Transverse colon (tissue), 4 donors: ENCODE measurements around the gene AAMP.

Source experiments
- EP300 ChIP-seq: sonication (generic); formaldehyde crosslinking; IDR thresholded peaks from one replicate; pipeline ENCODE4 v1.6.1; 2017; ENCODE audit warnings: antibody characterized with exemption, low read depth
- POLR2A ChIP-seq: fragments of 450-650 bp; IDR thresholded peaks from one replicate; pipeline ENCODE4 v1.6.1; 2016; ENCODE audit warnings: antibody characterized with exemption, mild to moderate bottlenecking, moderate library complexity
- POLR2AphosphoS5 ChIP-seq, 3 donors: sonication (generic); formaldehyde crosslinking; IDR thresholded peaks; one replicate each; pipeline ENCODE4 v1.6.1; 2016; ENCODE audit warnings: antibody characterized with exemption in 3 of 3
- TF ChIP-seq, protein P1 (sequence below), 5 experiments: fragments of 200-600 bp in 3 of 5; fragments of 450-650 bp in 2 of 5; sonication (generic) in 3 of 5; IDR thresholded peaks; 1 replicate in 2 of 5; 2 replicates in 3 of 5; pipeline ENCODE4 v1.5.1; 2016 to 2017; ENCODE audit warnings: antibody characterized with exemption in 5 of 5, inconsistent platforms in 3 of 5, mild to moderate bottlenecking in 2 of 5, moderate library complexity in 1 of 5

DNA sequence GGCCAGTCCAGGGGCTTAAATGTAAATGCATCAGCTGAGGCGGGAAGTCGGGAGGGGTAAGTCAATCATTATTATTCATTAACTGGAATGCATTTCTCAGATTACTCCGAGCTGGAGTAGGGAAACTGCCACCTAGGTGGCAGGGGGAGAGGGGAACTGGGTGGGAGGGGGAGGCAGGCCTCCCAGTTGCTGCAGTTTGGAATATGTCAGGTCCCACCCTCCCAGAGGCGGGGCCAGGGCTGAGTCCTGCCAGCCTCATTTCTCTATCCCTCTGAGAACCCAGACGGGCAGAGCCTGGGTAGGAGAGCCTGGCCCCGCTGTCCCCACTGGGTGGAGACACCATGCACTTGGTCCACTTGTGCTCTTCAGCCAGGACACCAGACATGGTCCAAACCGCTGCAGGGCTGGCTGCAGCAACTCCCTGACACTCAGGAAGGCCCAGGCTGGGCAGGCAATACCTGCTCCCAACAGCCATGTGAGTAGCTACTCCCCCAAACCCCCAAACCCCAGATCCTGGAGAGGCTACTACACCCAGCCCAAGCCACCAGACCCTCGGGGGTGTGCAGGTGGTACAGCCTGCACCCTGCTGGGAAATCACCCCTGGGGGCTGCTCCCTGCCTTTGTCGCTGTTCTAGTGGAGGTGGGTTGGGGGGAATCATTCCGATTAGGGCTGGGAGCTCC, 9.1 kb downstream of the AAMP start, which contains the start of gene GPBAR1:
- TF ChIP-seq POLR2AphosphoS5 (IDR thresholded peaks at IDR 0.05) = no peak
- TF ChIP-seq, protein P1, sequence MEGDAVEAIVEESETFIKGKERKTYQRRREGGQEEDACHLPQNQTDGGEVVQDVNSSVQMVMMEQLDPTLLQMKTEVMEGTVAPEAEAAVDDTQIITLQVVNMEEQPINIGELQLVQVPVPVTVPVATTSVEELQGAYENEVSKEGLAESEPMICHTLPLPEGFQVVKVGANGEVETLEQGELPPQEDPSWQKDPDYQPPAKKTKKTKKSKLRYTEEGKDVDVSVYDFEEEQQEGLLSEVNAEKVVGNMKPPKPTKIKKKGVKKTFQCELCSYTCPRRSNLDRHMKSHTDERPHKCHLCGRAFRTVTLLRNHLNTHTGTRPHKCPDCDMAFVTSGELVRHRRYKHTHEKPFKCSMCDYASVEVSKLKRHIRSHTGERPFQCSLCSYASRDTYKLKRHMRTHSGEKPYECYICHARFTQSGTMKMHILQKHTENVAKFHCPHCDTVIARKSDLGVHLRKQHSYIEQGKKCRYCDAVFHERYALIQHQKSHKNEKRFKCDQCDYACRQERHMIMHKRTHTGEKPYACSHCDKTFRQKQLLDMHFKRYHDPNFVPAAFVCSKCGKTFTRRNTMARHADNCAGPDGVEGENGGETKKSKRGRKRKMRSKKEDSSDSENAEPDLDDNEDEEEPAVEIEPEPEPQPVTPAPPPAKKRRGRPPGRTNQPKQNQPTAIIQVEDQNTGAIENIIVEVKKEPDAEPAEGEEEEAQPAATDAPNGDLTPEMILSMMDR (IDR thresholded peaks at IDR 0.05) = no peak
- no peak for TF ChIP-seq EP300
- no peak for TF ChIP-seq POLR2A
